GM18868 (cell line): ENCODE measurements around the gene AMZ1.
A peak's percentile ranks its signal among the peaks of the same experiment; 100 is the strongest.
"Not testable (repeated sequence)": the region's sequence is repeated elsewhere in the genome, so short reads cannot be mapped to it uniquely, and the experiment has no call there.

Experiments
- ATAC-seq: cut with Tn5 transposase; IDR thresholded peaks from one replicate; pipeline ENCODE4 v1.9.1; 2021; ENCODE audit warnings: mild to moderate bottlenecking, moderate library complexity; ENCODE audit not compliant: unreplicated experiment

The AMZ1 gene

GRCh38 chr7:2689343-2689847, 1.4 kb downstream of the AMZ1 start:
- no peak for ATAC-seq

GRCh38 chr7:2689951-2690705, 2.1 kb downstream of the AMZ1 start:
- ATAC-seq = no peak

GRCh38 chr7:2691011-2691707, 3.2 kb downstream of the AMZ1 start:
- ATAC-seq = no peak

- not testable (repeated sequence) for ATAC-seq
Observed at GRCh38 chr7:2691932-2692439, 4.0 kb downstream of the AMZ1 start.

- ATAC-seq = no peak
Observed at GRCh38 chr7:2692543-2692942, 4.5 kb downstream of the AMZ1 start.

GRCh38 chr7:2693420-2694121, 5.6 kb downstream of the AMZ1 start:
- not testable (repeated sequence) for ATAC-seq

- not testable (repeated sequence) for ATAC-seq
Observed at GRCh38 chr7:2694122-2694436, 6.1 kb downstream of the AMZ1 start.

GRCh38 chr7:2698581-2699288, 10.7 kb downstream of the AMZ1 start:
- peak; percentile 94 for ATAC-seq

GRCh38 chr7:2699289-2699620, 11.3 kb downstream of the AMZ1 start:
- ATAC-seq = no peak

- ATAC-seq = no peak
Observed at GRCh38 chr7:2700141-2700850, 12.3 kb downstream of the AMZ1 start.

GRCh38 chr7:2701424-2701823, 13.4 kb downstream of the AMZ1 start:
- no peak for ATAC-seq

GRCh38 chr7:2701832-2702593, 14.0 kb downstream of the AMZ1 start:
- ATAC-seq = no peak

- ATAC-seq = no peak
Observed at GRCh38 chr7:2702594-2702957, 14.6 kb downstream of the AMZ1 start.

GRCh38 chr7:2705371-2706096, 17.5 kb downstream of the AMZ1 start:
- ATAC-seq = no peak

- no peak for ATAC-seq
Observed at GRCh38 chr7:2706685-2707126, 18.7 kb downstream of the AMZ1 start.

GRCh38 chr7:2707481-2707880, 19.5 kb downstream of the AMZ1 start:
- no peak for ATAC-seq

GRCh38 chr7:2708041-2708440, 20.0 kb downstream of the AMZ1 start:
- no peak for ATAC-seq

GRCh38 chr7:2708547-2709310, 20.7 kb downstream of the AMZ1 start:
- ATAC-seq = no peak
